HG03558 (cell line): ENCODE results near the gene IKZF4.

Experiments used
- ATAC-seq: cut with Tn5 transposase; IDR thresholded peaks from one replicate; pipeline ENCODE4 v1.9.1; 2021; ENCODE audit warnings: moderate number of reproducible peaks; ENCODE audit not compliant: unreplicated experiment; ENCODE audit errors: extremely low read depth

The IKZF4 gene

GRCh38 chr12:56080556-56081138, 59.8 kb downstream of the IKZF4 start:
- no peak for ATAC-seq

DNA sequence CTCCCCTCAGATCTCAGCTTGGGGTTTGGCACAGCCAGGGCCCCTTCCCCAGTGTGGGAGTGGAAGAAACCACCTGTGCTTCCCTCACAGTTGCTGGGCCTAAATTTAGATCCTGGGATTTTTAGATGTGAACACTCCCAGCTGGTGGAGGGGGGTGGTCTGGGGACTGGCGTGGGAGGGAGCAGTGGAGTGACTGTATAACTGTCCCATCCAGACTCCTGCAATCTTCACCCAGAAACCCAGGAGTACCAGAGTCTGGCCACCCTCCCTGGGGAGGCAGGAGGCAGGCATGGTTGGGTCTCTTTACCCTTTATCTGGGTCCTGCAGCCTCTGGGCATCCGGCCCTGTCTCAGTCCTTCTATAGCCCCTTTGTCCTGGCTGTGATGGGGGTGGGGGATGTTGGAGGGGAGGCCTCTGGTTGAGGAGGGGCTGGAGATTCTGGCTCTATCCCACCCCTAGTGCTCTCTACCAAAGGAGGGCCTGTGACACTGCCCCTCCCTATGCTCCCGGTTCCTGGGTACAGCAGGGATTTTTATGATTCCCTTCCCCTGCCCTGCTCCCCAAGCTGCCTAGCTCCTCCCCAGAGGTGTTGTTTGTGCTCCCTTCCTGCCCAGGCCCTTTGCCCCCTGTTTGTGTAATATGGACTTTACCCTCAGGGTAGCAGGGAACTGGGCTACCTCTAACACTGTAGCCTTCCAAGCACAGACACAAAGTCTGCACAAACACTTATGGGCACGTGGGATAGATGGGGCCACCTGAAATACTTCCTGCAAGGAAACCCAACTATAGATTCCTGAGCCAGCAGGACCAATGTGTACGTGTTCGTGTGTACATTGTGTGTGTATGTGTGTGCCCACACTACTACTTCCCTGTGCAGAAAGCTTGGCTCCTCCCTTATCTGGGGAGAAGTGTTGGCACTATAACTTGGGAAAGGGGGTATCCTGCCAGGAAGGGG, 60.8 kb downstream of the IKZF4 start:
- ATAC-seq: no peak

- ATAC-seq: no peak
Observed at GRCh38 chr12:56082382-56082781, 61.5 kb downstream of the IKZF4 start.

- ATAC-seq: no peak
Observed at GRCh38 chr12:56082967-56083366, 62.1 kb downstream of the IKZF4 start.

- no peak for ATAC-seq
Observed at GRCh38 chr12:56084958-56085543, 64.2 kb downstream of the IKZF4 start.

GRCh38 chr12:56086096-56086495, 65.3 kb downstream of the IKZF4 start:
- no peak for ATAC-seq

- no peak for ATAC-seq
Observed at GRCh38 chr12:56086608-56087007, 65.8 kb downstream of the IKZF4 start.

- no peak for ATAC-seq
Observed at GRCh38 chr12:56087220-56087619, 66.4 kb downstream of the IKZF4 start.
